ENCODE measurements around the gene CORIN.
A peak's percentile ranks its signal among the peaks of the same experiment; 100 is the strongest.
"Not testable (repeated sequence)": the region's sequence is repeated elsewhere in the genome, so short reads cannot be mapped to it uniquely, and the experiment has no call there.

CORIN gene

GRCh38 chr4:47718696-47719095 lies 119.2 kb downstream of the CORIN start:
- DNase-seq = no peak

GRCh38 chr4:47717188-47717587 lies 120.7 kb downstream of the CORIN start:
- no peak for DNase-seq

- DNase-seq = no peak
Measured at GRCh38 chr4:47715716-47716416, 122.0 kb downstream of the CORIN start.

GRCh38 chr4:47714269-47714668 lies 123.6 kb downstream of the CORIN start:
- DNase-seq = no peak

GRCh38 chr4:47713129-47713834 lies 124.6 kb downstream of the CORIN start:
- no peak for DNase-seq

- no peak for DNase-seq
Measured at GRCh38 chr4:47711646-47712045, 126.2 kb downstream of the CORIN start.

- no peak for DNase-seq
Measured at GRCh38 chr4:47711183-47711582, 126.7 kb downstream of the CORIN start.

- not testable (repeated sequence) for DNase-seq
Measured at GRCh38 chr4:47706352-47706751, 131.5 kb downstream of the CORIN start.

- DNase-seq = no peak
Measured at GRCh38 chr4:47705326-47705981, 132.4 kb downstream of the CORIN start.

- DNase-seq = peak; percentile 6 to 15
Measured at GRCh38 chr4:47704693-47705325, 133.1 kb downstream of the CORIN start.

GRCh38 chr4:47703956-47704355 lies 133.9 kb downstream of the CORIN start:
- DNase-seq = no peak

- DNase-seq = no peak
Measured at GRCh38 chr4:47703008-47703407, 134.9 kb downstream of the CORIN start.

- no peak for DNase-seq
Measured at GRCh38 chr4:47701286-47701685, 136.6 kb downstream of the CORIN start.

GRCh38 chr4:47698837-47699236 lies 139.0 kb downstream of the CORIN start:
- no peak for DNase-seq

GRCh38 chr4:47696823-47697222 lies 141.0 kb downstream of the CORIN start:
- DNase-seq = no peak

- no peak for DNase-seq
Measured at GRCh38 chr4:47695260-47695659, 142.6 kb downstream of the CORIN start.

GRCh38 chr4:47694322-47694721 lies 143.5 kb downstream of the CORIN start:
- no peak for DNase-seq

GRCh38 chr4:47692691-47693090 lies 145.2 kb downstream of the CORIN start:
- no peak for DNase-seq

- DNase-seq = not testable (repeated sequence)
Measured at GRCh38 chr4:47691757-47692383, 146.0 kb downstream of the CORIN start.

- DNase-seq = no peak
Measured at GRCh38 chr4:47690611-47691010, 147.3 kb downstream of the CORIN start.

GRCh38 chr4:47686294-47686872 lies 151.5 kb downstream of the CORIN start:
- peak; percentile 73 to 77 for DNase-seq

- DNase-seq = no peak
Measured at GRCh38 chr4:47675806-47676205, 162.1 kb downstream of the CORIN start.

- no peak for DNase-seq
Measured at GRCh38 chr4:47674144-47674543, 163.7 kb downstream of the CORIN start.
